HUES64 (cell line): ENCODE results near the gene PKD1.

Experiments used
- H3K27ac ChIP-seq: 2 replicates; pipeline ENCODE4 v1.7.0; 2013; ENCODE audit warnings: low read depth, low read length, inconsistent platforms
- H3K27me3 ChIP-seq: 2 replicates; pipeline ENCODE4 v1.6.1; 2013; ENCODE audit warnings: mild to moderate bottlenecking, low read length; ENCODE audit not compliant: insufficient read depth
- H3K36me3 ChIP-seq: 2 replicates; pipeline ENCODE4 v1.6.1; 2013; ENCODE audit warnings: mild to moderate bottlenecking, low read length; ENCODE audit not compliant: insufficient read depth
- H3K4me1 ChIP-seq: 2 replicates; pipeline ENCODE4 v1.6.1; 2013; ENCODE audit warnings: mild to moderate bottlenecking, low read length, moderate library complexity; ENCODE audit not compliant: insufficient read depth
- H3K4me3 ChIP-seq: 2 replicates; pipeline ENCODE4 v1.5.1; 2013; ENCODE audit warnings: mild to moderate bottlenecking, low read length, moderate library complexity
- H3K9ac ChIP-seq: 2 replicates; pipeline ENCODE4 v1.6.1; 2013; ENCODE audit warnings: mild to moderate bottlenecking, low read depth, low read length
- H3K9me3 ChIP-seq: 2 replicates; pipeline ENCODE4 v1.6.1; 2013; ENCODE audit warnings: low read depth, low read length; ENCODE audit not compliant: insufficient read depth
- WGBS: fragments of 150-250, 120-280 bp; methylation state at CpG from one replicate; pipeline ENCODE4 v1.1.7; 2013; ENCODE audit warnings: missing lambda C conversion rate; 5-methylcytosine and 5-hydroxymethylcytosine counted together

Gene PKD1

GRCh38 chr16:2177101-2177500 lies 41.4 kb upstream of the PKD1 start:
- H3K36me3 ChIP-seq: peaks cover 46% of the 10 kb centered on the region
- no peaks in the 10 kb centered on the region for H3K9me3 ChIP-seq
- H3K4me3 ChIP-seq: no peak overlapping the region
- WGBS: 96% methylated on average over 18 of the region's 18 CpGs
- H3K9ac ChIP-seq: no peak overlapping the region
- H3K27me3 ChIP-seq: no peaks in the 10 kb centered on the region
- H3K4me1 ChIP-seq: no peaks in the 10 kb centered on the region
- H3K27ac ChIP-seq: no peak overlapping the region

- peaks cover 55% of the 10 kb centered on the region for H3K36me3 ChIP-seq
- no peaks in the 10 kb centered on the region for H3K27me3 ChIP-seq
- no peaks in the 10 kb centered on the region for H3K4me1 ChIP-seq
- no peak overlapping the region for H3K4me3 ChIP-seq
- no peak overlapping the region for H3K27ac ChIP-seq
- H3K9ac ChIP-seq: no peak overlapping the region
- no peaks in the 10 kb centered on the region for H3K9me3 ChIP-seq
- 96% methylated on average over 23 of the region's 23 CpGs for WGBS
Observed at GRCh38 chr16:2176047-2176446, 40.3 kb upstream of the PKD1 start.

GRCh38 chr16:2175454-2175853 lies 39.8 kb upstream of the PKD1 start:
- Histone ChIP-seq H3K9ac (no peak overlapping the region), H3K27ac (no peak overlapping the region), H3K4me3 (no peak overlapping the region), H3K36me3 (peaks cover 58% of the 10 kb centered on the region), H3K27me3 (no peaks in the 10 kb centered on the region), H3K9me3 (no peaks in the 10 kb centered on the region), H3K4me1 (no peaks in the 10 kb centered on the region)
- 95% methylated on average over 10 of the region's 10 CpGs for WGBS

GRCh38 chr16:2174396-2175131 lies 38.9 kb upstream of the PKD1 start:
- 94% methylated on average over 21 of the region's 21 CpGs for WGBS

GRCh38 chr16:2173916-2174315 lies 38.2 kb upstream of the PKD1 start:
- Histone ChIP-seq H3K27me3 (no peaks in the 10 kb centered on the region), H3K27ac (no peak overlapping the region), H3K4me3 (no peak overlapping the region), H3K9ac (no peak overlapping the region), H3K36me3 (peaks cover 59% of the 10 kb centered on the region), H3K4me1 (no peaks in the 10 kb centered on the region), H3K9me3 (no peaks in the 10 kb centered on the region)
- WGBS: 92% methylated on average over 4 of the region's 4 CpGs

More at GRCh38 chr16:2174396-2175131, 38.9 kb upstream of the PKD1 start:
- Histone ChIP-seq H3K27me3 (no peaks in the 10 kb centered on the region), H3K36me3 (peaks cover 59% of the 10 kb centered on the region), H3K9me3 (no peaks in the 10 kb centered on the region), H3K4me3 (no peak overlapping the region), H3K9ac (no peak overlapping the region), H3K4me1 (no peaks in the 10 kb centered on the region), H3K27ac (no peak overlapping the region)

GRCh38 chr16:2173366-2173765 lies 37.7 kb upstream of the PKD1 start:
- Histone ChIP-seq H3K36me3 (peaks cover 59% of the 10 kb centered on the region), H3K27me3 (no peaks in the 10 kb centered on the region), H3K9me3 (no peaks in the 10 kb centered on the region), H3K4me3 (no peak overlapping the region), H3K4me1 (no peaks in the 10 kb centered on the region), H3K27ac (no peak overlapping the region), H3K9ac (no peak overlapping the region)
- 97% methylated on average over 14 of the region's 14 CpGs for WGBS

GRCh38 chr16:2172688-2173335 lies 37.1 kb upstream of the PKD1 start:
- WGBS: 96% methylated on average over 29 of the region's 29 CpGs
- Histone ChIP-seq H3K4me1 (no peaks in the 10 kb centered on the region), H3K9ac (no peak overlapping the region), H3K27ac (no peak overlapping the region), H3K9me3 (no peaks in the 10 kb centered on the region), H3K27me3 (no peaks in the 10 kb centered on the region), H3K36me3 (peaks cover 65% of the 10 kb centered on the region), H3K4me3 (no peak overlapping the region)

GRCh38 chr16:2171601-2172178 lies 36.0 kb upstream of the PKD1 start:
- H3K27ac ChIP-seq: no peak overlapping the region
- WGBS: 96% methylated on average over 28 of the region's 28 CpGs
- no peak overlapping the region for H3K9ac ChIP-seq
- peaks cover 67% of the 10 kb centered on the region for H3K36me3 ChIP-seq
- H3K9me3 ChIP-seq: no peaks in the 10 kb centered on the region
- no peak overlapping the region for H3K4me3 ChIP-seq
- no peaks in the 10 kb centered on the region for H3K27me3 ChIP-seq
- H3K4me1 ChIP-seq: no peaks in the 10 kb centered on the region

- Histone ChIP-seq H3K36me3 (peaks cover 68% of the 10 kb centered on the region), H3K9me3 (no peaks in the 10 kb centered on the region), H3K4me3 (no peak overlapping the region), H3K4me1 (no peaks in the 10 kb centered on the region), H3K9ac (no peak overlapping the region), H3K27me3 (no peaks in the 10 kb centered on the region), H3K27ac (no peak overlapping the region)
- WGBS: 95% methylated on average over 47 of the region's 47 CpGs
Observed at GRCh38 chr16:2170587-2171435, 35.1 kb upstream of the PKD1 start.

GRCh38 chr16:2170080-2170479 lies 34.4 kb upstream of the PKD1 start:
- WGBS: 97% methylated on average over 18 of the region's 18 CpGs
- no peak overlapping the region for H3K27ac ChIP-seq
- H3K4me1 ChIP-seq: no peaks in the 10 kb centered on the region
- no peaks in the 10 kb centered on the region for H3K27me3 ChIP-seq
- H3K9ac ChIP-seq: no peak overlapping the region
- no peaks in the 10 kb centered on the region for H3K9me3 ChIP-seq
- H3K4me3 ChIP-seq: no peak overlapping the region
- H3K36me3 ChIP-seq: peaks cover 65% of the 10 kb centered on the region
